SK-N-SH (cell line): ENCODE measurements around the gene HGS. TPM values are rescaled to one million over a fixed set of nuclear protein-coding genes. Genes with fewer than 3 reads are reported as not detected.
A peak's percentile ranks its signal among the peaks of the same experiment; 100 is the strongest.

Experiments
- CTCF ChIA-PET: fragments of 300-600, 350-600 bp; formaldehyde crosslinking; extraction: SDS; loops from one replicate; lab custom pipeline; 2021; lab: Yijun Ruan, JAX
- POLR2A ChIA-PET: fragments of 350-600 bp; sonication (Branson Sonifier 250); formaldehyde crosslinking; extraction: SDS; loops from one replicate; lab custom pipeline; 2020; ENCODE audit warnings: antibody characterized with exemption, inconsistent platforms; lab: Yijun Ruan, JAX
- DNase-seq: peaks from one replicate; pipeline ENCODE4 v3.0.0; 2012
- H2AFZ ChIP-seq: fragments of 200-600 bp; sonication (generic); 2 replicates; pipeline ENCODE4 v1.8.1; 2016; ENCODE audit warnings: antibody characterized with exemption, mild to moderate bottlenecking, low read depth
- H3F3A ChIP-seq: fragments of 200-600 bp; sonication (generic); replicated peaks from 2 replicates; pipeline ENCODE3; 2016; ENCODE audit warnings: antibody characterized with exemption, mild to moderate bottlenecking; ENCODE audit not compliant: insufficient read depth
- H3K27ac ChIP-seq, 2 experiments: fragments of 200-500 bp in 1 of 2; fragments of 200-600 bp in 1 of 2; sonication (Bioruptor generic) in 1 of 2; sonication (generic), shearing (Covaris generic) in 1 of 2; 2 replicates each; pipeline versions ENCODE4 v1.5.1 to v1.6.1; 2014 to 2016; ENCODE audit warnings: low read depth in 2 of 2, inconsistent platforms in 1 of 2, low read length in 1 of 2, mild to moderate bottlenecking in 1 of 2, mixed read lengths in 1 of 2
- H3K27me3 ChIP-seq: fragments of 200-600 bp; sonication (generic), shearing (Covaris generic); 2 replicates; pipeline ENCODE4 v1.6.1; 2016; ENCODE audit warnings: mixed run types; ENCODE audit not compliant: insufficient read depth
- H3K36me3 ChIP-seq, 2 experiments: fragments of 200-500 bp in 1 of 2; fragments of 200-600 bp in 1 of 2; sonication (Bioruptor generic) in 1 of 2; sonication (generic) in 1 of 2; replicated peaks in 1 of 2; 2 replicates each; pipeline versions ENCODE3 to v1.5.1; 2014 to 2016; ENCODE audit warnings: low read length in 1 of 2, mild to moderate bottlenecking in 1 of 2; ENCODE audit not compliant: insufficient read depth in 2 of 2, control insufficient read depth in 1 of 2
- H3K4me1 ChIP-seq, 2 experiments: fragments of 200-500 bp in 1 of 2; fragments of 200-600 bp in 1 of 2; sonication (Bioruptor generic) in 1 of 2; sonication (generic), shearing (Covaris generic) in 1 of 2; 2 replicates each; pipeline versions ENCODE4 v1.5.1 to v1.6.1; 2014 to 2016; ENCODE audit warnings: low read depth in 1 of 2, low read length in 1 of 2, mixed run types in 1 of 2; ENCODE audit not compliant: insufficient read depth in 2 of 2, control insufficient read depth in 1 of 2
- H3K4me2 ChIP-seq: fragments of 200-600 bp; sonication (generic), shearing (Covaris generic); 2 replicates; pipeline ENCODE4 v1.6.1; 2017; ENCODE audit warnings: mixed run types
- H3K4me3 ChIP-seq, 2 experiments: fragments of 200-500 bp in 1 of 2; fragments of 200-600 bp in 1 of 2; sonication (Bioruptor generic) in 1 of 2; sonication (generic), shearing (Covaris generic) in 1 of 2; 2 replicates each; pipeline versions ENCODE4 v1.5.1 to v1.8.1; 2014 to 2016; ENCODE audit warnings: low read depth in 2 of 2, inconsistent platforms in 1 of 2, low read length in 1 of 2, mild to moderate bottlenecking in 1 of 2, mixed read lengths in 1 of 2, moderate library complexity in 1 of 2
- H3K79me2 ChIP-seq: fragments of 200-600 bp; sonication (generic); 2 replicates; pipeline ENCODE4 v1.8.1; 2017; ENCODE audit warnings: mild to moderate bottlenecking; ENCODE audit not compliant: insufficient read depth
- H3K9ac ChIP-seq: fragments of 200-600 bp; sonication (generic); 2 replicates; pipeline ENCODE4 v1.6.1; 2017; ENCODE audit warnings: mixed run types
- H3K9me2 ChIP-seq: fragments of 200-600 bp; sonication (generic); 2 replicates; pipeline ENCODE4 v1.6.1; 2017; ENCODE audit warnings: mixed run types
- H3K9me3 ChIP-seq: fragments of 200-600 bp; sonication (generic); 2 replicates; pipeline ENCODE4 v1.6.1; 2017; ENCODE audit warnings: mixed run types, mild to moderate bottlenecking, moderate library complexity
- H4K20me1 ChIP-seq: fragments of 200-600 bp; sonication (generic); 2 replicates; pipeline ENCODE4 v1.6.1; 2017; ENCODE audit warnings: mild to moderate bottlenecking, mixed run types; ENCODE audit not compliant: insufficient read depth
- EP300 ChIP-seq, 2 experiments: IDR thresholded peaks; 2 replicates each; pipeline versions ENCODE4 v1.4.0 to v1.6.1; 2012; ENCODE audit warnings: borderline replicate concordance in 1 of 2, low read depth in 1 of 2, low read length in 1 of 2
- FOXM1 ChIP-seq: IDR thresholded peaks from 2 replicates; pipeline ENCODE4 v1.4.0; 2012; ENCODE audit warnings: low read depth, mild to moderate bottlenecking
- GATA2 ChIP-seq: sonication (generic); formaldehyde crosslinking; IDR thresholded peaks from 2 replicates; pipeline ENCODE4 v1.5.0; 2020; ENCODE audit warnings: mild to moderate bottlenecking, missing genetic modification reagents
- MXI1 ChIP-seq: IDR thresholded peaks from 2 replicates; pipeline ENCODE4 v1.6.1; 2012; ENCODE audit warnings: mild to moderate bottlenecking, low read depth, low read length, improper control_type of control experiment
- NRF1 ChIP-seq: IDR thresholded peaks from 2 replicates; pipeline ENCODE4 v1.6.1; 2012; ENCODE audit warnings: low read depth, mild to moderate bottlenecking, low read length
- POLR2AphosphoS5 ChIP-seq: IDR thresholded peaks from 2 replicates; pipeline ENCODE4 v1.6.1; 2012; ENCODE audit warnings: low read depth, low read length
- RAD21 ChIP-seq: IDR thresholded peaks from 2 replicates; pipeline ENCODE4 v1.6.1; 2012; ENCODE audit warnings: mild to moderate bottlenecking, low read length
- RFX5 ChIP-seq: IDR thresholded peaks from 2 replicates; pipeline ENCODE4 v1.6.1; 2012; ENCODE audit warnings: mild to moderate bottlenecking, improper control_type of control experiment, low read length
- RXRA ChIP-seq: IDR thresholded peaks from 2 replicates; pipeline ENCODE4 v1.4.0; 2012; ENCODE audit warnings: low read depth, mild to moderate bottlenecking, borderline replicate concordance
- SIN3A ChIP-seq: IDR thresholded peaks from 2 replicates; pipeline ENCODE4 v1.6.1; 2012; ENCODE audit warnings: low read depth, mild to moderate bottlenecking, low read length, moderate library complexity, borderline replicate concordance
- TCF12 ChIP-seq: IDR thresholded peaks from 2 replicates; pipeline ENCODE4 v1.4.0; 2012
- YY1 ChIP-seq: IDR thresholded peaks from 2 replicates; pipeline ENCODE4 v1.4.0; 2012; ENCODE audit warnings: low read depth, mild to moderate bottlenecking
- WGBS: methylation state at CpG from one replicate; pipeline ENCODE4 v1.1.6; 2017; ENCODE audit warnings: low lambda C conversion rate; 5-methylcytosine and 5-hydroxymethylcytosine counted together
- polyA plus RNA-seq, 3 experiments: library from polyadenylated mRNA; depleted of rRNA; stranded (reverse); fragments of >200 nt; gene quantifications; 2 replicates each; pipeline ENCODE4 v1.2.3, GENCODE V29; 2012
- TF ChIP-seq, protein P1 (sequence below): fragments of 150-350 bp; IDR thresholded peaks from 2 replicates; pipeline ENCODE4 v1.6.1; 2016; ENCODE audit warnings: mild to moderate bottlenecking, low read depth, low read length
- TF ChIP-seq, protein P2 (sequence below): fragments of 200-600 bp; sonication (generic); IDR thresholded peaks from 2 replicates; pipeline ENCODE4 v1.6.1; 2017; ENCODE audit warnings: antibody characterized with exemption, mild to moderate bottlenecking, moderate library complexity
- TF ChIP-seq, protein P3 (sequence below): IDR thresholded peaks from 2 replicates; pipeline ENCODE4 v1.4.0; 2012; ENCODE audit warnings: low read depth
- TF ChIP-seq, protein P4 (sequence below): fragments of 150-350 bp; IDR thresholded peaks from 2 replicates; pipeline ENCODE4 v1.6.1; 2017; ENCODE audit warnings: antibody characterized with exemption, low read length, low read depth, borderline replicate concordance

Gene HGS
- polyA plus RNA-seq, 1 of the 3 experiments (the other 2 are of a cell fraction): 192 TPM

DNA sequence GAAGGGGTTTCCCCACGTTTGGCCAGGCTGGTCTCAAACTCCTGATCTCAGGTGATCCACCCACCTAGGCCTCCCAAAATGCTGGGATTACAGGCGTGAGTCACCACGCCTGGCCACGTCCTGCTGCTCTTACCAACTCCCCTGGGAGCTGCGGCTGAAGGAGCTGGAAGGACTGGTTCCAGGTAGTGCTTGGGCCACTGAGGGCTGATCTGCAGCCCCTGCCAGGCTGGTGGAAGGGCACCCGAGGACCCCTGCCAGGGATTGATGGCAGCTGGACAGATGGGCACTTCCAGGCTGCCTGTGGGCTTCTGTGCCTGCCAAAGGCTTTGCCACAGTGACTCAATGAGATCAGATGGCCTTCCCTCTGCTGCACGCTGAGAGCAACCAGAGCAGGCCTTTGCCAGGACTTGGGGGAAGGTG is 19.8 kb upstream of the HGS start:
- Histone ChIP-seq H3K27me3 (no peaks in the 10 kb centered on the region), H3K36me3 (peaks cover 10 to 17% of the 10 kb centered on the region in 2 experiments), H4K20me1 (no peaks in the 10 kb centered on the region), H3F3A (peaks cover 7% of the 10 kb centered on the region), H3K9me3 (no peaks in the 10 kb centered on the region), H3K4me2 (no peak overlapping the region), H2AFZ (no peak overlapping the region), H3K9ac (no peak overlapping the region), H3K4me3 (no peak overlapping the region), H3K9me2 (no peaks in the 10 kb centered on the region), H3K79me2 (peaks cover 47% of the 10 kb centered on the region), H3K4me1 (peaks cover 18 to 22% of the 10 kb centered on the region in 2 experiments; a peak in 3 of 4 replicates), H3K27ac (no peak overlapping the region)
- no peak for TF ChIP-seq GATA2
- TF ChIP-seq, protein P1, sequence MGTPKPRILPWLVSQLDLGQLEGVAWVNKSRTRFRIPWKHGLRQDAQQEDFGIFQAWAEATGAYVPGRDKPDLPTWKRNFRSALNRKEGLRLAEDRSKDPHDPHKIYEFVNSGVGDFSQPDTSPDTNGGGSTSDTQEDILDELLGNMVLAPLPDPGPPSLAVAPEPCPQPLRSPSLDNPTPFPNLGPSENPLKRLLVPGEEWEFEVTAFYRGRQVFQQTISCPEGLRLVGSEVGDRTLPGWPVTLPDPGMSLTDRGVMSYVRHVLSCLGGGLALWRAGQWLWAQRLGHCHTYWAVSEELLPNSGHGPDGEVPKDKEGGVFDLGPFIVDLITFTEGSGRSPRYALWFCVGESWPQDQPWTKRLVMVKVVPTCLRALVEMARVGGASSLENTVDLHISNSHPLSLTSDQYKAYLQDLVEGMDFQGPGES: no peak
- TF ChIP-seq RXRA: no peak
- TF ChIP-seq, protein P2, sequence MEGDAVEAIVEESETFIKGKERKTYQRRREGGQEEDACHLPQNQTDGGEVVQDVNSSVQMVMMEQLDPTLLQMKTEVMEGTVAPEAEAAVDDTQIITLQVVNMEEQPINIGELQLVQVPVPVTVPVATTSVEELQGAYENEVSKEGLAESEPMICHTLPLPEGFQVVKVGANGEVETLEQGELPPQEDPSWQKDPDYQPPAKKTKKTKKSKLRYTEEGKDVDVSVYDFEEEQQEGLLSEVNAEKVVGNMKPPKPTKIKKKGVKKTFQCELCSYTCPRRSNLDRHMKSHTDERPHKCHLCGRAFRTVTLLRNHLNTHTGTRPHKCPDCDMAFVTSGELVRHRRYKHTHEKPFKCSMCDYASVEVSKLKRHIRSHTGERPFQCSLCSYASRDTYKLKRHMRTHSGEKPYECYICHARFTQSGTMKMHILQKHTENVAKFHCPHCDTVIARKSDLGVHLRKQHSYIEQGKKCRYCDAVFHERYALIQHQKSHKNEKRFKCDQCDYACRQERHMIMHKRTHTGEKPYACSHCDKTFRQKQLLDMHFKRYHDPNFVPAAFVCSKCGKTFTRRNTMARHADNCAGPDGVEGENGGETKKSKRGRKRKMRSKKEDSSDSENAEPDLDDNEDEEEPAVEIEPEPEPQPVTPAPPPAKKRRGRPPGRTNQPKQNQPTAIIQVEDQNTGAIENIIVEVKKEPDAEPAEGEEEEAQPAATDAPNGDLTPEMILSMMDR: no peak
- no peak for DNase-seq
- 81% methylated on average over 7 of the region's 7 CpGs for WGBS
- POLR2A ChIA-PET: interaction anchor here (0.7 kb wide), 1 partner anchor 39 kb away, joined by 3 read pairs; the partner anchor contains the start of gene MRPL12
- CTCF ChIA-PET: interaction anchor here (1.4 to 2.9 kb wide), 3 partner anchors 11 to 16 kb away, joined by 3 to 12 read pairs (median 7); no protein-coding TSS in a partner anchor

DNA sequence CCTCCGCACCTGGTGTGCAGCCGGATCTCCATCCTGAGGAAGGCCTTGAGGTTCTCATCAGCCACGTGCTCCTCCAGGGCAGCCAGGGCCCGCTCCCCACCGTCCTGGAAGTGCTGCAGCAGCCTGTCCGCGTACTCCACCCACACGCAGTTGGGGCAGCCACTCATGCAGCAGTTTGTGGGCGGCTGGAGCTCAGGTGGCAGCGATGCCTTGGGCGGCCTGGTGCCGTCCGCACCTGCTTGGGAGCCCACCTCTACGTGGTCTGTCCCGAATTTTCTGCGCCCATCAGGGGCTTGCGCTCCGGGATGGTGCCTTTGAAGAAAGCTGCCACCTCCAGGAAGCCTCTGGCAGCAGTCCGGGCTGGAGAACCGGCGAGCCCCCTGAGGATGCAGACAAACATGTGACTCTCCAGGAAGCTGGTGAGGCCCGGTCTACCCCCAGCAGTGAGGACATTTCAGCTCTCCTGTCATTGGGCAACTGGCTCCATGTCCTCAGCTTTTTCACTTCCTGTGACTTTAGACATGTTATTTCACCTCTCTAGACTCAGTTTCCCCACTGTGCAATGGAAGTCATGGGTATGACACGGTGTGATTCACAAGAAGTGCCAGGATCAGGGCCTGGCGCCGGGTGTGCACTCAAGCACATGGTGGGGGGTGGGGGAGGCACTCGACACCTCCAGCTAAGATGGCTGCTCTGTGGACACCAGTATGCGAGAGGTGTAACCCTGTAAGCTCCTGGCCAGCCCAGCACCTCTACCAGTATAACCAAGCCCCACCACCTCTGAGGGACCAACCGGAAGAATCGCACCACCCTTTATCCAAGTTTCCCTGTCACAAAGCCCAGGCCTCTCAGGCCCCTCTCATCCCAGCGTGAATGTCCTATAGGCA is 18.4 kb upstream of the HGS start:
- H3K36me3 ChIP-seq: peaks cover 18 to 30% of the 10 kb centered on the region in 2 experiments
- 67% methylated on average over 30 of the region's 30 CpGs for WGBS
- TF ChIP-seq, protein P1: no peak
- TF ChIP-seq MXI1 (peak; percentile 86), FOXM1 (no peak), TCF12 (no peak), RXRA (no peak), GATA2 (no peak), RAD21 (no peak), POLR2AphosphoS5 (no peak), YY1 (peak; percentile 75), NRF1 (no peak), RFX5 (no peak), EP300 (IDR thresholded peaks at IDR 0.05; ENCODE audit: borderline replicate concordance in 1 of 2, low read depth in 1 of 2, low read length in 1 of 2) (no peak), SIN3A (0 out of 2 replicates have a peak, but pooled peaks have one; percentile 24)
- TF ChIP-seq, protein P3, sequence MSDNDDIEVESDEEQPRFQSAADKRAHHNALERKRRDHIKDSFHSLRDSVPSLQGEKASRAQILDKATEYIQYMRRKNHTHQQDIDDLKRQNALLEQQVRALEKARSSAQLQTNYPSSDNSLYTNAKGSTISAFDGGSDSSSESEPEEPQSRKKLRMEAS: peak; percentile 99
- TF ChIP-seq, protein P4, sequence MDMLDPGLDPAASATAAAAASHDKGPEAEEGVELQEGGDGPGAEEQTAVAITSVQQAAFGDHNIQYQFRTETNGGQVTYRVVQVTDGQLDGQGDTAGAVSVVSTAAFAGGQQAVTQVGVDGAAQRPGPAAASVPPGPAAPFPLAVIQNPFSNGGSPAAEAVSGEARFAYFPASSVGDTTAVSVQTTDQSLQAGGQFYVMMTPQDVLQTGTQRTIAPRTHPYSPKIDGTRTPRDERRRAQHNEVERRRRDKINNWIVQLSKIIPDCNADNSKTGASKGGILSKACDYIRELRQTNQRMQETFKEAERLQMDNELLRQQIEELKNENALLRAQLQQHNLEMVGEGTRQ: no peak

More for the DNA sequence above, 18.4 kb upstream of the HGS start:
- Histone ChIP-seq H4K20me1 (no peaks in the 10 kb centered on the region), H3K27me3 (no peaks in the 10 kb centered on the region), H2AFZ (peak overlapping the region; percentile 63), H3K9ac (peak overlapping the region; percentile 96), H3K27ac (peak overlapping the region; percentile 71 to 80), H3K4me3 (peak overlapping the region; percentile 74 to 96), H3K9me3 (no peaks in the 10 kb centered on the region), H3F3A (peaks cover 7% of the 10 kb centered on the region), H3K79me2 (peaks cover 61% of the 10 kb centered on the region), H3K4me1 (peaks cover 18 to 22% of the 10 kb centered on the region in 2 experiments; a peak in 3 of 4 replicates), H3K4me2 (peak overlapping the region; percentile 92), H3K9me2 (no peaks in the 10 kb centered on the region)
- CTCF ChIA-PET: interaction anchor here (0.7 to 2.9 kb wide), 6 partner anchors 10 to 63 kb away, joined by 3 to 12 read pairs (median 4); partner anchors contain the start of genes ARL16 and HGS
- DNase-seq: peak; percentile 79
- POLR2A ChIA-PET: interaction anchor here (0.6 to 2.3 kb wide), 8 partner anchors 10 to 46 kb away, joined by 3 to 7 read pairs (median 4); partner anchors contain the start of genes NPLOC4 and TSPAN10
